SK-N-SH treated with all-trans-retinoic acid at 6 μM for 48 hours (cell line): ENCODE results near the gene CFC1.
"Not testable (repeated sequence)": the region's sequence is repeated elsewhere in the genome, so short reads cannot be mapped to it uniquely, and the experiment has no call there.

ENCODE experiments used
- ARNTL ChIP-seq: fragments of 450-650 bp; formaldehyde crosslinking; IDR thresholded peaks from 2 replicates; pipeline ENCODE4 v1.5.0; 2020; ENCODE audit warnings: low read depth, mild to moderate bottlenecking, moderate library complexity, borderline replicate concordance
- BACH2 ChIP-seq: fragments of 250-450 bp; sonication (Bioruptor Pico); IDR thresholded peaks from 2 replicates; pipeline ENCODE4 v1.9.0; 2021; ENCODE audit warnings: mild to moderate bottlenecking, borderline replicate concordance
- CREB5 ChIP-seq: fragments of 250-450 bp; sonication (Bioruptor Pico); IDR thresholded peaks from 2 replicates; pipeline ENCODE4 v1.5.1; 2020; ENCODE audit warnings: low read depth, mild to moderate bottlenecking, moderate library complexity
- CSDC2 ChIP-seq: fragments of 250-450 bp; sonication (Bioruptor Pico); IDR thresholded peaks from 2 replicates; pipeline ENCODE4 v1.5.0; 2020; ENCODE audit warnings: mild to moderate bottlenecking, moderate library complexity
- GLIS3 ChIP-seq: fragments of 250-450 bp; sonication (Bioruptor Pico); IDR thresholded peaks from 2 replicates; pipeline ENCODE4 v1.5.0; 2020; ENCODE audit warnings: mild to moderate bottlenecking, moderate library complexity
- OSR1 ChIP-seq: fragments of 250-450 bp; sonication (Bioruptor Pico); IDR thresholded peaks from 2 replicates; pipeline ENCODE4 v1.8.0; 2022; ENCODE audit warnings: moderate library complexity, mild to moderate bottlenecking, inconsistent platforms
- PPARA ChIP-seq: fragments of 250-450 bp; sonication (Bioruptor Pico); IDR thresholded peaks from 2 replicates; pipeline ENCODE4 v1.5.0; 2020; ENCODE audit warnings: mild to moderate bottlenecking, borderline replicate concordance
- TCF4 ChIP-seq: fragments of 250-450 bp; sonication (Bioruptor Pico); IDR thresholded peaks from 2 replicates; pipeline ENCODE4 v1.8.0; 2021; ENCODE audit warnings: mild to moderate bottlenecking, moderate library complexity, borderline replicate concordance
- TOX ChIP-seq: fragments of 250-450 bp; sonication (Bioruptor Pico); IDR thresholded peaks from 2 replicates; pipeline ENCODE4 v1.8.0; 2021; ENCODE audit warnings: mild to moderate bottlenecking, moderate library complexity, borderline replicate concordance
- ZC3H10 ChIP-seq: fragments of 250-450 bp; sonication (Bioruptor Pico); IDR thresholded peaks from 2 replicates; pipeline ENCODE4 v1.5.1; 2021; ENCODE audit warnings: mild to moderate bottlenecking, moderate library complexity
- ZFP3 ChIP-seq: fragments of 250-450 bp; sonication (Bioruptor Pico); IDR thresholded peaks from 2 replicates; pipeline ENCODE4 v1.5.0; 2020; ENCODE audit warnings: mild to moderate bottlenecking, moderate library complexity
- ZFP30 ChIP-seq: fragments of 450-650 bp; formaldehyde crosslinking; IDR thresholded peaks from 2 replicates; pipeline ENCODE4 v1.5.0; 2022; ENCODE audit warnings: mild to moderate bottlenecking, moderate library complexity
- ZNF565 ChIP-seq: fragments of 450-650 bp; formaldehyde crosslinking; conservative IDR thresholded peaks from 2 replicates; pipeline ENCODE4 v1.5.0; 2020; ENCODE audit warnings: low read depth, mild to moderate bottlenecking, moderate library complexity
- ZNF70 ChIP-seq: fragments of 450-650 bp; formaldehyde crosslinking; IDR thresholded peaks from 2 replicates; pipeline ENCODE4 v1.5.0; 2020; ENCODE audit warnings: mild to moderate bottlenecking, moderate library complexity

GRCh38 chr2:130582970-130583369 lies 16.4 kb downstream of the CFC1 start:
- TF ChIP-seq CREB5; ZFP3 (CRISPR knock-in tag); ZNF70; PPARA (CRISPR knock-in tag); TCF4 (CRISPR knock-in tag); GLIS3 (CRISPR knock-in tag); BACH2 (CRISPR knock-in tag); ZFP30 (CRISPR knock-in tag); ARNTL; CSDC2 (CRISPR knock-in tag); TOX (CRISPR knock-in tag); OSR1 (CRISPR knock-in tag); ZNF565 (CRISPR knock-in tag); ZC3H10 (CRISPR knock-in tag): not testable (repeated sequence)
